OCI-LY3 (cell line): ENCODE measurements around the gene POFUT2.

ENCODE experiments used
- CTCF ChIP-seq: fragments of 200-600, 300-600 bp; sonication (generic); IDR thresholded peaks from 2 replicates; pipeline ENCODE4 v1.5.1; 2014; ENCODE audit warnings: antibody characterized with exemption, low read length, low read depth
- EZH2phosphoT487 ChIP-seq: fragments of 200-600 bp; shearing (Covaris generic); IDR thresholded peaks from 2 replicates; pipeline ENCODE4 v1.6.1; 2018; ENCODE audit warnings: antibody characterized with exemption, mixed run types, low read depth

DNA sequence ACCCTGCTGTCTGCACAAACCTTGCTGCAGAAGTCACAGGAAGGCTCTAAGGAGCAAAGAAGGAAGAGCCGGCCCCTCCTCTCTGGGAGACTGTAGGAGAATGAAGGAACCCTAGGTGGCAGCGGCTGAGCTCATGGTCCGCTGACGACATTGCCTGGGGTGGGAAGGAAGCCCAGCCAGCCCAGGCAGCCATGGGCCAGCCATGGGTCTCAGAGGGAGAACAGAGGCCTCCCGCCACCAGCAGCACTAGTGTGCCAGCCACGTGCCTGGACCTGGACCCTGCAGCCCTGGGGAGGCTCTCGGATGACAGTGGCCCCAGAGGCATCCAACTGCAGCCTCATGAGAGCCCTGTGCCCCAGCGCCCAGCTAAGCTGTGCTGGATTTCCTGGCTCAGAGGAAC lies 49.2 kb upstream of the POFUT2 start:
- TF ChIP-seq CTCF: no peak
- no peak for TF ChIP-seq EZH2phosphoT487
